ENCODE measurements around the gene CRYGN. TPM values are rescaled to one million over a fixed set of nuclear protein-coding genes. Genes with fewer than 3 reads are reported as not detected.

Gene CRYGN
- total RNA-seq, 2 experiments from 2014 or later = not detected

GRCh38 chr7:151388007-151388297 is 52.0 kb downstream of the CRYGN start:
- Mint-ChIP-seq H3K36me3 (ENCODE audit: low read depth) (no peaks in the 10 kb centered on the region), H3K9me3 (no peaks in the 10 kb centered on the region), H3K27me3 (ENCODE audit: low read depth) (peaks cover 4% of the 10 kb centered on the region), H3K4me1 (ENCODE audit: low read depth) (no peaks in the 10 kb centered on the region), H3K4me3 (no peak overlapping the region), H3K27ac (no peak overlapping the region)
- CTCF ChIA-PET = no interaction called here
- intact Hi-C loops (cut with micrococcal nuclease) = no loop called here
- no peak for DNase-seq

- intact Hi-C loops (cut with micrococcal nuclease) = no loop called here
- peaks cover 8% of the 10 kb centered on the region for H3K27me3 Mint-ChIP-seq (ENCODE audit: low read depth)
- CTCF ChIA-PET = no interaction called here
- no peak overlapping the region for H3K27ac Mint-ChIP-seq
- no peaks in the 10 kb centered on the region for H3K36me3 Mint-ChIP-seq (ENCODE audit: low read depth)
- no peak overlapping the region for H3K4me3 Mint-ChIP-seq
- H3K4me1 Mint-ChIP-seq (ENCODE audit: low read depth) = peaks cover 2% of the 10 kb centered on the region
- H3K9me3 Mint-ChIP-seq = no peaks in the 10 kb centered on the region
- no peak for DNase-seq
Observed at GRCh38 chr7:151387161-151388006, 52.6 kb downstream of the CRYGN start.

GRCh38 chr7:151386301-151387160 is 53.4 kb downstream of the CRYGN start:
- CTCF ChIA-PET = no interaction called here

GRCh38 chr7:151385626-151386300 is 54.2 kb downstream of the CRYGN start:
- CTCF ChIA-PET = no interaction called here
- H3K4me3 Mint-ChIP-seq = no peak overlapping the region
- H3K27ac Mint-ChIP-seq = no peak overlapping the region

More at GRCh38 chr7:151386301-151387160, 53.4 kb downstream of the CRYGN start:
- intact Hi-C loops (cut with micrococcal nuclease) = no loop called here
- H3K4me1 Mint-ChIP-seq (ENCODE audit: low read depth) = peaks cover 6% of the 10 kb centered on the region
- H3K27ac Mint-ChIP-seq = no peak overlapping the region
- no peak overlapping the region for H3K4me3 Mint-ChIP-seq
- DNase-seq = no peak
- H3K9me3 Mint-ChIP-seq = no peaks in the 10 kb centered on the region
- peaks cover 12% of the 10 kb centered on the region for H3K27me3 Mint-ChIP-seq (ENCODE audit: low read depth)
- H3K36me3 Mint-ChIP-seq (ENCODE audit: low read depth) = no peaks in the 10 kb centered on the region

GRCh38 chr7:151384776-151385625 is 54.9 kb downstream of the CRYGN start:
- no peaks in the 10 kb centered on the region for H3K36me3 Mint-ChIP-seq (ENCODE audit: low read depth)
- H3K4me1 Mint-ChIP-seq (ENCODE audit: low read depth) = peaks cover 10% of the 10 kb centered on the region
- no peak for DNase-seq
- H3K27me3 Mint-ChIP-seq (ENCODE audit: low read depth) = peaks cover 12% of the 10 kb centered on the region
- CTCF ChIA-PET = interaction anchor here (1.0 to 1.5 kb wide), 3 partner anchors 34 to 70 kb away, joined by 3 to 6 read pairs (median 4); no protein-coding TSS in a partner anchor
- no peak overlapping the region for H3K4me3 Mint-ChIP-seq
- intact Hi-C loops (cut with micrococcal nuclease) = no loop called here
- H3K27ac Mint-ChIP-seq = no peak overlapping the region
- H3K9me3 Mint-ChIP-seq = no peaks in the 10 kb centered on the region

More at GRCh38 chr7:151385626-151386300, 54.2 kb downstream of the CRYGN start:
- intact Hi-C loops (cut with micrococcal nuclease) = no loop called here
- H3K4me1 Mint-ChIP-seq (ENCODE audit: low read depth) = peaks cover 9% of the 10 kb centered on the region
- no peaks in the 10 kb centered on the region for H3K36me3 Mint-ChIP-seq (ENCODE audit: low read depth)
- DNase-seq = no peak
- H3K9me3 Mint-ChIP-seq = no peaks in the 10 kb centered on the region
- H3K27me3 Mint-ChIP-seq (ENCODE audit: low read depth) = peaks cover 12% of the 10 kb centered on the region

- H3K27me3 Mint-ChIP-seq (ENCODE audit: low read depth) = peaks cover 12% of the 10 kb centered on the region
- H3K4me1 Mint-ChIP-seq (ENCODE audit: low read depth) = peaks cover 10% of the 10 kb centered on the region
- intact Hi-C loops (cut with micrococcal nuclease) = no loop called here
- DNase-seq = no peak
- H3K27ac Mint-ChIP-seq = no peak overlapping the region
- H3K36me3 Mint-ChIP-seq (ENCODE audit: low read depth) = no peaks in the 10 kb centered on the region
- no peak overlapping the region for H3K4me3 Mint-ChIP-seq
- no peaks in the 10 kb centered on the region for H3K9me3 Mint-ChIP-seq
- CTCF ChIA-PET = interaction anchor here (1.0 to 1.5 kb wide), 3 partner anchors 33 to 69 kb away, joined by 3 to 6 read pairs (median 4); no protein-coding TSS in a partner anchor
Observed at GRCh38 chr7:151384352-151384697, 55.6 kb downstream of the CRYGN start.

- Mint-ChIP-seq H3K27me3 (ENCODE audit: low read depth) (peaks cover 12% of the 10 kb centered on the region), H3K4me3 (no peak overlapping the region), H3K4me1 (ENCODE audit: low read depth) (peaks cover 10% of the 10 kb centered on the region), H3K9me3 (no peaks in the 10 kb centered on the region), H3K36me3 (ENCODE audit: low read depth) (no peaks in the 10 kb centered on the region), H3K27ac (no peak overlapping the region)
- intact Hi-C loops (cut with micrococcal nuclease) = no loop called here
- CTCF ChIA-PET = interaction anchor here (0.7 to 1.5 kb wide), 4 partner anchors 56 to 69 kb away, joined by 3 to 6 read pairs (median 4); no protein-coding TSS in a partner anchor
- no peak for DNase-seq
Observed at GRCh38 chr7:151383638-151384351, 56.1 kb downstream of the CRYGN start.

GRCh38 chr7:151382079-151382885 is 57.7 kb downstream of the CRYGN start:
- H3K4me1 Mint-ChIP-seq (ENCODE audit: low read depth) = peaks cover 10% of the 10 kb centered on the region
- DNase-seq = peak; percentile 57
- peaks cover 12% of the 10 kb centered on the region for H3K27me3 Mint-ChIP-seq (ENCODE audit: low read depth)
- H3K9me3 Mint-ChIP-seq = no peaks in the 10 kb centered on the region
- CTCF ChIA-PET = interaction anchor here (0.6 to 0.7 kb wide), 3 partner anchors 30 to 270 kb away, joined by 3 to 5 read pairs (median 4); no protein-coding TSS in a partner anchor
- no peak overlapping the region for H3K27ac Mint-ChIP-seq
- peak overlapping the region; percentile 57 for H3K4me3 Mint-ChIP-seq
- intact Hi-C loops (cut with micrococcal nuclease) = no loop called here
- no peaks in the 10 kb centered on the region for H3K36me3 Mint-ChIP-seq (ENCODE audit: low read depth)

GRCh38 chr7:151381348-151382078 is 58.4 kb downstream of the CRYGN start:
- Mint-ChIP-seq H3K36me3 (ENCODE audit: low read depth) (no peaks in the 10 kb centered on the region), H3K27ac (no peak overlapping the region), H3K27me3 (ENCODE audit: low read depth) (peaks cover 12% of the 10 kb centered on the region), H3K4me1 (ENCODE audit: low read depth) (peaks cover 10% of the 10 kb centered on the region), H3K9me3 (no peaks in the 10 kb centered on the region), H3K4me3 (no peak overlapping the region)
- CTCF ChIA-PET = no interaction called here
- peak; percentile 21 for DNase-seq
- intact Hi-C loops (cut with micrococcal nuclease) = no loop called here

- intact Hi-C loops (cut with micrococcal nuclease) = no loop called here
- Mint-ChIP-seq H3K27me3 (ENCODE audit: low read depth) (peaks cover 12% of the 10 kb centered on the region), H3K4me1 (ENCODE audit: low read depth) (peaks cover 10% of the 10 kb centered on the region), H3K27ac (no peak overlapping the region), H3K36me3 (ENCODE audit: low read depth) (no peaks in the 10 kb centered on the region), H3K4me3 (no peak overlapping the region), H3K9me3 (no peaks in the 10 kb centered on the region)
- DNase-seq = no peak
- CTCF ChIA-PET = no interaction called here
Observed at GRCh38 chr7:151381098-151381347, 58.9 kb downstream of the CRYGN start.
